Measurements from ENCODE around the gene RPL10. TPM values are rescaled to one million over a fixed set of nuclear protein-coding genes. Genes with fewer than 3 reads are reported as not detected.

The RPL10 gene
- 2,753 TPM for total RNA-seq

DNA sequence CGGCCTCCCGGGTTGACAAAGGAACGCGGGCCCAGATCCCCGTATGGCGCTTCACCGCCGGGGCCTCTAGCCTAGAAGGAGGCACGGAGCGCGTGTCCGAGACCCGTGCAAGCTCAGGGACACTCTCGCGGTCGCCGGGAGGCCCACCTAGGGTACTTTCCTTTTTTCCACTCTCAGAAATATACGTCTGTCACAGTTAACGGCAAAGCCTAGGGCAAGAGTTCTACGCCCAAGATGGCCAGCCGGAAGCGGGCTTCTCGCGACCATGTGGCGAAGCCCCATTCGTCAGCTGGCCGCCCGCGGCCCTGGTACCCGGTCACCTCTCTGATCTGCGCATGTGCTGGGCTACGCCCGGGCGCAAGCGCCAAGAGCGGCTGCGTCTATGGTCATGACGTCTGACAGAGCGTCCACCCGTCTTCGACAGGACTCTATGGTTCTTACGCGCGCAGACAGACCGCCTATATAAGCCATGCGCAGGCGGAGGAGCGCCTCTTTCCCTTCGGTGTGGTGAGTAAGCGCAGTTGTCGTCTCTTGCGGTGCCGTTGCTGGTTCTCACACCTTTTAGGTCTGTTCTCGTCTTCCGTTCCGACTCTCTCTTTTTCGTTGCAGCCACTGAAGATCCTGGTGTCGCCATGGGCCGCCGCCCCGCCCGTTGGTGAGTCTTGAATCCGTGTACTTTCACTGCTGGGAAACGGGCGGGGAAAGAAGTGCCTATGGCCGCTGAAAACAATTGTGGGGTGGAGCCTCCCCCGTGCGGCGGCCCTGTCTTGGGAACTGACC, at the start of gene RPL10:
Gene RPL10, plus strand, starts transcription at position 490 of the 780 bp plus-strand sequence. Its CDS starts 143 bp downstream, at position 633.

DNA sequence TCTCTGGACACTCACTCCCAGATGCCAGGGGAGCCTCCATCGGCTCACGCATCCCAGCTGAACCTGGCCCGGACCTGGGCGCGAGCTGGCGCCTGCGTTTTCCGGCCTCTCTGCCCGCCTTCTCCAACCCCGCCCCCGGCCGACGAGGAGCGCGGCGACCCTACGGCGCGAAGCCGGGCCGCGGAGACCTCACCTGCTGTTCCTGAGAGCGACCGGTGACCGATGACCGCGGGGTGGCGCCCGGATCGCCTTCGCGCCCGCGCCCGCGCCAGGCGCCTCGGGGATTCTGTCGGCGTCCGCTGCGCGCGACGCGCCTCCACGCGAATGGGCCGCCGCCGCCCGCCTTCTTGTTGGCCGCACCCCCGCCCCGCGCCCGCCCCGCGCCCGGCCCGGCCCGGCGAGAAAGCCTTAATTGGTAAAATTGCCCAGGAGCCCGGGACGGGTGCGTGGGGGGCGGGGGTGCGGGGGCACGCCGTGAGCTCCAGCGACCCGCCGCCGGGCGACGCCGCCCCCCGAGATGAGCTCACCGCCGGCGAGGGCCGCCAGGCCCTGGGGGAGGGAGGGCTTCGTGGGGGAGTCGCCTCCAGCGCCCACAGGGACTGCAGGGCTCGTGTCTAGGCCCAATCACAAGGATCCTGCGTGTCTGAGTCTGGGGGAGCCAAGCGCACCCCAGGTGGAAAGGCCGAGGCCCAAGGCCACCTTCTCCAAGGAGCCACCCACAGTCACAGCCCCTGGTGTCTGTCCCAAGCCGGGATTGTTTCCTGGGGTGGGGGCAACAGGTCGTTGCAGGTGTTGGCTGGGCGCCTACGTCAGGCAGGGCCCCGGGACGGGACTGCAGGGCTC, 23.6 kb upstream of the RPL10 start, which contains the start of gene FLNA:
Gene FLNA, minus strand, starts transcription at position 322 of the 843 bp plus-strand sequence. CDS start 3,389 bp downstream, outside the sequence.

DNA sequence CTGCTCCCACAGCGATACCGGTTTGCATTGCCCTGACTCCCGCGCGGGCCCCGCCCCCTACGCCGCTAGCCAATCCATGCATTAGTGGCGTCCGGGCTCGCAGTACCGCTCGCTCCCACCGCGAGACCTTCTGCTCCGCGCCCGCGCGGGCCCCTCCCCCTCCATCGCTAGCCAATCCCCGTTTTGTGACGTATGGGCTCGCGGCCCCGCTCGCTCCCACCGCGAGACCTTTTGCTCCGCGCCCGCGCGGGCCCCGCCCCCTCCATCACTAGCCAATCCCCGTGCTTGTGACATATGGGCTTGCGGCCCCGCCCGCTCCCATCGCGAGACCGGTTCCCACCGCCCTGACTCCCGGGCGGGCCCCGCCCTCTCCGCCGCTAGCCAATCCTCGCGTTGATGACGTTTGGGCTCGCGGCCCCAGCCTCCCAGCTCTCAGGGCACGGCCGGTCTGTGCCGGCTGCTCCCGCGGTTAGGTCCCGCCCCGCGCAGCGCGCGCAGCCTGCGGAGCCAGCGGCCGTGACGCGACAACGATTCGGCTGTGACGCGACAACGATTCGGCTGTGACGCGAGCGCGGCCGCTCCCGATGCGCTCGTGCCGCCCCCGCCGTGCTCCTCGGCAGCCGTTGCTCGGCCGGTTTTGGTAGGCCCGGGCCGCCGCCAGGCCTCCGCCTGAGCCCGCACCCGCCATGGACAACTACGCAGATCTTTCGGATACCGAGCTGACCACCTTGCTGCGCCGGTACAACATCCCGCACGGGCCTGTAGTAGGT, 19.2 kb upstream of the RPL10 start, which contains the start of gene EMD:
Gene EMD, plus strand, starts transcription at position 497 of the 770 bp plus-strand sequence. Its CDS starts 190 bp downstream, at position 687.

DNA sequence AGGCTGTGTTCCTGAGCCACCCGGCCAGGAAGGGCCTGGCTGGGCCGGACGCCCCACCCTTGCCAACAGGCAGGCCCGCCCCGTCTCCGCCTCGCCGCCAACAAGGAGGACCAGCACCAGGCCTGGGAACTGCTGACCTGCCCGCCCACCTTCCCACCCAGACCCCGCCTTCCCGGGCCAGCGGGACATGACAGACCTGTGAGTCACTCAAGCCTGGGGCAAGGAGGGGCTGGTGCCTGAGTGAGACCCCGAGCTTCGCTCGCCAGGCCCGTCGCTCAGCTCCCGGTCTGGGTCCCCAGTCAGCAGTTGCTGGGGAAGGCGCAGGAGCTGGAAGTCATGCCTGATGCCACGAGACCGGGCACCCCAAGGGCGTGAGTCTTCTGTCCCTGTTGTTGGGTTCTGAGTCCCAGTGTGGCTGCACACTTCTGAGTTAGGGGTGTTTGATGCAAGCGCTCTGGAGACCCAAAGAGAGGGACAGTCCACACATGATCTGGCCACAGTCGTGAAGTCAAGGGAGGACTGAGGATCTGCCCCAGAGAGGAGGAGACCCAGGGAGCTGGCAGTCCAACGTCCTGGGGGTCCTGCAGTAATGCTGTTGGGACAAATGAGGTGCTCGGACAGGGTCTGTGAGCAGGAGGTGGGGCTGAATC, 11.2 kb downstream of the RPL10 start, which contains the start of gene DNASE1L1:
Gene DNASE1L1, minus strand, starts transcription at position 33 of the 650 bp plus-strand sequence. CDS start 3,686 bp downstream, outside the sequence.

DNA sequence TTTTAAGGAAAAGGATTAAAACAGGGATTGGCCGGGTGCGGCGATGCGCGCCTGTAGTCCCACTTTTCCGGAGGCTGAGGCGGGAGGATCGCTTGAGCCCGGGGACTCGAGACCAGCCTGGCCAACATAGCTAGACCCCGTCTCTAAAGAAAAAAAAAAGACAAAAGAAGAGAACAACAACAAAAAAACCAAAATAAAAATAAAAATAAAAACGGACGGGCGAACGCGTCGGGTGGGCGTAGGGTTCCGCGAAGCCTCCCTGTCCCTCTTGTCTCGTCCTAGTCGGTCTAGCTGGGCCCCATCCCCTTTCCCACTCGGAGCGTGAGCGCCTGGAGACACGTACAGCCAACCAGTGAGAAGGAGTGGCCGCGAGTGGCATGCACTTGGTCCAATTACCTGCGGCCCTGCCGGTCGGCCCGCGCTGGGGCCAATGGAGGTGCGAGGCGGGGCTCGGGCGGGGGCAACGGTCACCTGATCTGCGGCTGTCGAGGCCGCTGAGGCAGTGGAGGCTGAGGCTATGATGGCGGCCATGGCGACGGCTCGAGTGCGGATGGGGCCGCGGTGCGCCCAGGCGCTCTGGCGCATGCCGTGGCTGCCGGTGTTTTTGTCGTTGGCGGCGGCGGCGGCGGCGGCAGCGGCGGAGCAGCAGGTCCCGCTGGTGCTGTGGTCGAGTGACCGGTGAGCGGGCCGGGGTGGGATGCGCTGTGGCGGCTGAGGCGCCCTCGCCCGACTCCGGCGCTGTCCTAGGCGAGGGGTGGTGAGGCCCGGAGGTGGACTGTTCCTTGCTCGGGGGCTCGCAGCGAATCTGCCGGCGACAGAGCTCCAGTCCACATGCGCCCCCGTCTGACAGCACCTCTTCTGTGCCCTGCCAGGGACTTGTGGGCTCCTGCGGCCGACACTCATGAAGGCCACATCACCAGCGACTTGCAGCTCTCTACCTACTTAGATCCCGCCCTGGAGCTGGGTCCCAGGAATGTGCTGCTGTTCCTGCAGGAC, 30.3 kb downstream of the RPL10 start, which contains the start of gene ATP6AP1:
Gene ATP6AP1, plus strand, starts transcription at position 502 of the 996 bp plus-strand sequence. Its CDS starts 16 bp downstream, at position 518.

DNA sequence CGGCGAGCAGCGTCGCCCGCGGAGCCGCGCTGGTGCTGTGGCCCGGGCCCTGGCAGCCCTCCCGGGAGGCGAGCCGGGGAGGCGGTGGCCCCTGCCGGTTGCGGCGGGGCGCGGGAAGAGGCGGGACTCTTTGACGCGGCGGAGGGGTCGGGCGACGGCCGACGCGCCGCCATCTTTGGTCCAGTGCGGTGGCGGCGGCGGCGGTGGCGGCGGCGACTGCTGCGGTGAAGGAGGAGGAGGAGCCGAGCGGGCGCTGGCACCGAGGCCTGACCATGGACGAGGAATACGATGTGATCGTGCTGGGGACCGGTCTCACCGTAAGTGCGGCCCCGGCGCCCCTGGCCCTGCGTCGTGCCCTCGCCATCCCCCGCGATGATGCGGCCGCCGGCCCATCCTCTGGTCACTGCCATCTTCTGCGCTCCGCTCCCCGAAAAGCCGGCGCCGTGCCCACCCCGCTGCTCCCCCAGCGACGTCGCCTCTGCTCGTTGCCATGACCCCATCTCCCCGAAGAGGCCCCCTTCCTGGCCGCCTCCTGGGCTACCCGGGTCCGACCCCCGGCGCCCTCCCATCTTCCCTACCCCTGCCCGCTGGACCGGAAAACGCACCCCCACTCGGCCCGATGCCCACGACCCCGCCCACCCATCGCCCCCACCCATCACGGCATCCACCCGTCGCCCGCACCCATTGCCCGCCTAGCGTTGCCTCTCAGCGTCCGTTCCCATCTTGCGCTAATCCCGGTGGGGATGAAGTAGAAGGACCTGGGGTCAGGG, 39.0 kb downstream of the RPL10 start, which contains the start of gene GDI1:
Gene GDI1, plus strand, starts transcription at position 172 of the 770 bp plus-strand sequence. Its CDS starts 101 bp downstream, at position 273.

DNA sequence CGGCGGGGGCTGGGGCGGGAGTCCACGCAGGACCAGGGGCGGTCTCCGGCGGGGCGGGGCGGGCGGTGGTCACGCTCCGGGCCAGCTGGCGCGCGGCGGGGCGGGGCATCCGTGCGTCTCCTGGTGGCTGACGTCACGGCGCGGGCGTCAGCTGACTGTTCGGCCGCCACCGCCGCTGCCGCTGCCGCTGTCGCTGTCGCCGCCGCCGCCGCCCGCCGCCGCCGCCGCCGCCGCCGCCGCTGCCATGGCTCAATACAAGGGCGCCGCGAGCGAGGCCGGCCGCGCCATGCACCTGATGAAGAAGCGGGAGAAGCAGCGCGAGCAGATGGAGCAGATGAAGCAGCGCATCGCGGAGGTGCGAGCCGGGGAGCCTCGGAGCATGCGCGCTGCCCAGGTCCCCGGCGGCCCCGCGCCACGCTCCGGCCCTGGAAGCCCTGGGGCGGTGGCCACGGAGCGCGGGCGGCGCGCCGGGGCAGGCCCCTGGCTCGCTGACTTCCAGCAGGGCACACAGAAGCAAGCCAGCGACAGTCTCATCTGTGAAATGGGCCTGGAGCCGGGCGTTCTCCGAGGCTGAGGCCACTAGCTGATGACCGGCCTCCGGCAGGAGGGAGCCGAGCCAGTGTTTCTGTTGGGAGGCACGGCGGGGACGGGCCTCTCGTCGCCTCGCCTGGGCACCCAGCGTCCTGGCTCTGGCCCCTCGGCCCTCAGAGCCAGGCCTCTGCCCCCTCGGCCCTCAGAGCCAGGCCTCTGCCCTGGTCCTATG, 46.0 kb downstream of the RPL10 start, which contains the start of gene FAM50A:
Gene FAM50A, plus strand, starts transcription at position 150 of the 763 bp plus-strand sequence. Its CDS starts 95 bp downstream, at position 245.

Small RNAs within 50 kb of the gene (small RNA-seq; reads per million reads assigned to genes)
- gene MIR6858 (ENCODE audit: low replicate concordance) (0.09 reads per million), gene SNORA70 (ENCODE audit: low replicate concordance) (not detected)

Other genes starting within 250 kb of the RPL10 start
- gene OPN1MW, start 215.8 kb upstream of the RPL10 start, total RNA-seq, result not detected
- not detected for gene OPN1MW2, start 178.6 kb upstream of the RPL10 start, total RNA-seq
- gene OPN1MW3, start 140.8 kb upstream of the RPL10 start, total RNA-seq, result not detected
- not detected for gene TEX28, start 103.3 kb upstream of the RPL10 start, total RNA-seq
- 0.18 TPM for gene TKTL1, start 102.6 kb upstream of the RPL10 start, total RNA-seq
- gene FLNA, start 23.7 kb upstream of the RPL10 start, total RNA-seq, result 813 TPM
- 61.3 TPM for gene EMD, start 19.1 kb upstream of the RPL10 start, total RNA-seq
- 27.1 TPM for gene DNASE1L1, start 10.9 kb downstream of the RPL10 start, total RNA-seq
- gene TAFAZZIN, start 13.2 kb downstream of the RPL10 start, total RNA-seq, result 35.7 TPM
- 106 TPM for gene ATP6AP1, start 30.3 kb downstream of the RPL10 start, total RNA-seq
- gene GDI1, start 38.8 kb downstream of the RPL10 start, total RNA-seq, result 103 TPM
- gene FAM50A, start 45.8 kb downstream of the RPL10 start, total RNA-seq, result 26.0 TPM
- 28.7 TPM for gene PLXNA3, start 59.9 kb downstream of the RPL10 start, total RNA-seq
- gene LAGE3, start 80.9 kb downstream of the RPL10 start, total RNA-seq, result 11.6 TPM
- gene UBL4A, start 88.2 kb downstream of the RPL10 start, total RNA-seq, result 31.4 TPM
- gene SLC10A3, start 92.3 kb downstream of the RPL10 start, total RNA-seq, result 17.9 TPM
- 23.9 TPM for gene FAM3A, start 117.9 kb downstream of the RPL10 start, total RNA-seq
- 31.3 TPM for gene G6PD, start 148.5 kb downstream of the RPL10 start, total RNA-seq
- 14.5 TPM for gene IKBKG, start 149.2 kb downstream of the RPL10 start, total RNA-seq
- gene CTAG1A, start 186.8 kb downstream of the RPL10 start, total RNA-seq, result not detected
- gene CTAG1B, start 220.9 kb downstream of the RPL10 start, total RNA-seq, result not detected